GM12892 (cell line): ENCODE data around the gene TICRR.

Experiments
- POLR2A ChIP-seq: IDR thresholded peaks from 2 replicates; pipeline ENCODE4 v1.6.1; 2011; ENCODE audit warnings: low read depth, low read length, control low read depth
- POLR2AphosphoS5 ChIP-seq: IDR thresholded peaks from 2 replicates; pipeline ENCODE4 v1.6.1; 2011; ENCODE audit warnings: low read depth, low read length, control low read depth

DNA sequence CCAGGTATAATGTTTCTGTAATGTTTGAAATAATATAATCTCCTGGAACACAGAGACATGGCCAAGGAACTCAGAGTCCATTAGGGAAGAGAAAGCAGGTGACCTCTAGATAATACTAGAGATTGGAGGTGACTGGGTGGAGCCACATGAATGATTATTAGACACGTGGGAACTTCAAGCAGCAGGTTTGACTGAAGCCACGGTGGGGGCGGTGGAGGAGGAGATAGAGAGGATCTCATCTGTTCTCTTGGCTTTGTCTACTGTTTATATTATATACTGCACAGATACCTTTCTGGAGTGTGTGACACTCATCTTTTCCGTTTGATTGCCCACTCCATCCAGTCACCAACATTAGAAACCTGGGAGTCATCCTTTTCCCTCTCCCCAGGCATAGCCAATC is 46.3 kb downstream of the TICRR start:
- TF ChIP-seq POLR2A: no peak
- no peak for TF ChIP-seq POLR2AphosphoS5
